H1 (cell line): Measurements from ENCODE around the gene ZNF677. TPM values are rescaled to one million over a fixed set of nuclear protein-coding genes. Genes with fewer than 3 reads are reported as not detected.
A peak's percentile ranks its signal among the peaks of the same experiment; 100 is the strongest.

Source experiments
- CTCF ChIA-PET: fragments of 300-600 bp; sonication (Branson Sonifier 250); formaldehyde crosslinking; loops from one replicate; lab custom pipeline; 2021; ENCODE audit not compliant: partially characterized antibody; lab: Charles Lee
- POLR2A ChIA-PET: fragments of 300-600 bp; sonication (Branson Sonifier 250); formaldehyde crosslinking; loops from one replicate; lab custom pipeline; 2021; ENCODE audit warnings: inconsistent platforms; ENCODE audit not compliant: partially characterized antibody; lab: Charles Lee
- DNase-seq, 2 experiments: peaks; one replicate each; pipeline versions ENCODE4 v3.0.0 to v3.0.0-alpha.2; 2010 to 2022; ENCODE audit warnings: low spot score in 2 of 2, low read depth in 1 of 2, mixed read lengths in 1 of 2
- FAIRE-seq: peaks from 2 replicates; lab custom pipeline; 2011; peaks lifted over from hg19 to GRCh38; lab: Jason Lieb, UNC
- H2AFZ ChIP-seq: 2 replicates; pipeline ENCODE4 v1.8.1; 2012; ENCODE audit warnings: low read length, inconsistent platforms
- H2AK5ac ChIP-seq: 2 replicates; pipeline ENCODE4 v1.6.1; 2013; ENCODE audit warnings: low read depth, low read length
- H2BK120ac ChIP-seq: replicated peaks from 2 replicates; pipeline ENCODE3; 2013; ENCODE audit warnings: low read depth, low read length, inconsistent platforms
- H2BK12ac ChIP-seq: 2 replicates; pipeline ENCODE4 v1.6.1; 2013; ENCODE audit warnings: low read depth, low read length
- H2BK15ac ChIP-seq: 2 replicates; pipeline ENCODE4 v1.6.1; 2013; ENCODE audit warnings: low read length
- H2BK20ac ChIP-seq: 2 replicates; pipeline ENCODE4 v1.6.1; 2013; ENCODE audit warnings: low read length
- H2BK5ac ChIP-seq: 2 replicates; pipeline ENCODE4 v1.6.1; 2013; ENCODE audit warnings: low read depth, low read length
- H3K14ac ChIP-seq: 2 replicates; pipeline ENCODE4 v1.6.1; 2013; ENCODE audit warnings: inconsistent platforms; ENCODE audit not compliant: insufficient read length
- H3K18ac ChIP-seq: 2 replicates; pipeline ENCODE4 v1.6.1; 2013; ENCODE audit warnings: low read length; ENCODE audit errors: extremely low read depth
- H3K23ac ChIP-seq: 2 replicates; pipeline ENCODE4 v1.6.1; 2013; ENCODE audit warnings: inconsistent platforms; ENCODE audit not compliant: insufficient read length
- H3K23me2 ChIP-seq: 2 replicates; pipeline ENCODE4 v1.6.1; 2013; ENCODE audit warnings: low read depth, low read length
- H3K27ac ChIP-seq: 2 replicates; pipeline ENCODE4 v1.6.1; 2011; ENCODE audit warnings: low read depth, low read length, inconsistent platforms
- H3K27me3 ChIP-seq, 4 experiments: replicated peaks in 1 of 4; 1 replicate in 1 of 4; 2 replicates in 3 of 4; pipeline versions ENCODE4 v1.6.1 to v1.8.1; 2011 to 2013; ENCODE audit warnings: low read length in 3 of 4, mild to moderate bottlenecking in 3 of 4, inconsistent platforms in 2 of 4, mixed read lengths in 2 of 4, moderate library complexity in 1 of 4; ENCODE audit not compliant: control insufficient read depth in 3 of 4, insufficient read depth in 3 of 4; ENCODE audit errors: extremely low read depth in 1 of 4
- H3K36me3 ChIP-seq, 4 experiments: 2 replicates each; pipeline versions ENCODE4 v1.6.1 to v1.8.1; 2011 to 2013; ENCODE audit warnings: mild to moderate bottlenecking in 4 of 4, low read length in 3 of 4, moderate library complexity in 2 of 4, control low read depth in 1 of 4, inconsistent platforms in 1 of 4; ENCODE audit not compliant: insufficient read depth in 4 of 4, control insufficient read depth in 2 of 4
- H3K4ac ChIP-seq: replicated peaks from 2 replicates; pipeline ENCODE3; 2013; ENCODE audit warnings: low read length, low read depth, mixed read lengths, inconsistent platforms; ENCODE audit not compliant: insufficient read length
- H3K4me1 ChIP-seq, 4 experiments: replicated peaks in 1 of 4; 1 replicate in 1 of 4; 2 replicates in 3 of 4; pipeline versions ENCODE4 v1.6.1 to v1.8.1; 2011 to 2013; ENCODE audit warnings: low read length in 3 of 4, inconsistent platforms in 2 of 4, mixed read lengths in 1 of 4; ENCODE audit not compliant: insufficient read depth in 4 of 4, control insufficient read depth in 3 of 4
- H3K4me2 ChIP-seq, 2 experiments: 2 replicates each; pipeline versions ENCODE4 v1.6.1 to v1.8.1; 2011 to 2013; ENCODE audit warnings: low read depth in 2 of 2, low read length in 2 of 2, control low read depth in 1 of 2, inconsistent platforms in 1 of 2, mild to moderate bottlenecking in 1 of 2; ENCODE audit not compliant: insufficient read depth in 1 of 2
- H3K4me3 ChIP-seq, 4 experiments: fragments of 200-600, 300-600 bp in 1 of 4; sonication (generic), shearing (Covaris generic), sonication (Bioruptor Twin) in 1 of 4; 2 replicates each; pipeline versions ENCODE4 v1.5.1 to v1.8.1; 2011 to 2016; ENCODE audit warnings: low read length in 4 of 4, low read depth in 3 of 4, control low read depth in 2 of 4, inconsistent platforms in 2 of 4, mild to moderate bottlenecking in 2 of 4, mixed read lengths in 1 of 4, moderate library complexity in 1 of 4; ENCODE audit not compliant: insufficient read depth in 2 of 4; ENCODE audit errors: extremely low read depth in 1 of 4
- H3K56ac ChIP-seq: replicated peaks from 2 replicates; pipeline ENCODE3; 2013; ENCODE audit warnings: low read depth, mild to moderate bottlenecking, mixed read lengths, low read length, inconsistent platforms; ENCODE audit not compliant: insufficient read length
- H3K79me1 ChIP-seq: 2 replicates; pipeline ENCODE4 v1.6.1; 2013; ENCODE audit warnings: low read depth, low read length, control low read depth
- H3K79me2 ChIP-seq, 2 experiments: 2 replicates each; pipeline versions ENCODE4 v1.6.1 to v1.8.1; 2012 to 2013; ENCODE audit warnings: low read length in 2 of 2, mild to moderate bottlenecking in 2 of 2, inconsistent platforms in 1 of 2; ENCODE audit not compliant: insufficient read depth in 2 of 2, control insufficient read depth in 1 of 2
- H3K9ac ChIP-seq, 4 experiments: replicated peaks in 1 of 4; 1 replicate in 1 of 4; 2 replicates in 3 of 4; pipeline versions ENCODE4 v1.6.1 to v1.8.1; 2011 to 2013; ENCODE audit warnings: low read depth in 3 of 4, low read length in 3 of 4, control low read depth in 2 of 4, mild to moderate bottlenecking in 2 of 4, moderate library complexity in 2 of 4, inconsistent platforms in 1 of 4; ENCODE audit errors: extremely low read depth in 1 of 4
- H3K9me3 ChIP-seq, 2 experiments: 2 replicates each; pipeline versions ENCODE4 v1.6.1 to v1.8.1; 2012 to 2013; ENCODE audit warnings: mild to moderate bottlenecking in 2 of 2, moderate library complexity in 2 of 2, control low read depth in 1 of 2, inconsistent platforms in 1 of 2, low read depth in 1 of 2, low read length in 1 of 2, mixed read lengths in 1 of 2; ENCODE audit not compliant: insufficient read depth in 2 of 2
- H4K20me1 ChIP-seq, 2 experiments: replicated peaks in 1 of 2; 2 replicates each; pipeline versions ENCODE3 to v1.8.1; 2011 to 2013; ENCODE audit warnings: inconsistent platforms in 2 of 2, low read length in 2 of 2, mild to moderate bottlenecking in 1 of 2; ENCODE audit not compliant: insufficient read depth in 2 of 2, control insufficient read depth in 1 of 2
- H4K5ac ChIP-seq: 2 replicates; pipeline ENCODE4 v1.6.1; 2013; ENCODE audit warnings: low read length, low read depth, mixed read lengths, inconsistent platforms; ENCODE audit not compliant: insufficient read length
- H4K8ac ChIP-seq: 2 replicates; pipeline ENCODE4 v1.8.0; 2013; ENCODE audit warnings: mild to moderate bottlenecking, moderate library complexity, low read length, inconsistent platforms; ENCODE audit not compliant: insufficient read depth; ENCODE audit errors: extremely low read depth
- H4K91ac ChIP-seq: replicated peaks from 2 replicates; pipeline ENCODE3; 2013; ENCODE audit warnings: low read length, mixed read lengths, inconsistent platforms; ENCODE audit not compliant: insufficient read length
- CBX8 ChIP-seq: fragments of 300-800, 300-1000 bp; sonication (generic); IDR thresholded peaks from 2 replicates; pipeline ENCODE4 v1.7.1; 2016; ENCODE audit warnings: low read depth, low read length, borderline replicate concordance
- CREB1 ChIP-seq: IDR thresholded peaks from 2 replicates; pipeline ENCODE4 v1.6.1; 2012; ENCODE audit warnings: inconsistent platforms
- EP300 ChIP-seq, 2 experiments: IDR thresholded peaks; 1 replicate in 1 of 2; 2 replicates in 1 of 2; pipeline ENCODE4 v1.6.1; 2011 to 2012; ENCODE audit warnings: low read depth in 2 of 2, low read length in 2 of 2, mild to moderate bottlenecking in 2 of 2, borderline replicate concordance in 1 of 2, inconsistent platforms in 1 of 2, moderate library complexity in 1 of 2
- JUND ChIP-seq: IDR thresholded peaks from 2 replicates; pipeline ENCODE4 v1.6.1; 2011; ENCODE audit warnings: mild to moderate bottlenecking, improper control_type of control experiment, low read length
- MAX ChIP-seq: IDR thresholded peaks from 2 replicates; pipeline ENCODE4 v1.6.1; 2012; ENCODE audit warnings: inconsistent platforms
- POU5F1 ChIP-seq: IDR thresholded peaks from 2 replicates; pipeline ENCODE4 v1.6.1; 2011; ENCODE audit warnings: low read depth, mild to moderate bottlenecking, low read length, moderate library complexity
- RBBP5 ChIP-seq: IDR thresholded peaks from 2 replicates; pipeline ENCODE4 v1.7.1; 2012; ENCODE audit warnings: low read depth, mild to moderate bottlenecking, inconsistent platforms, low read length, moderate library complexity, borderline replicate concordance
- SIN3A ChIP-seq, 2 experiments: IDR thresholded peaks in 1 of 2; conservative IDR thresholded peaks in 1 of 2; 2 replicates each; pipeline ENCODE4 v1.6.1; 2011 to 2012; ENCODE audit warnings: low read length in 2 of 2, improper control_type of control experiment in 1 of 2, low read depth in 1 of 2, mild to moderate bottlenecking in 1 of 2
- SP1 ChIP-seq: IDR thresholded peaks from 2 replicates; pipeline ENCODE4 v1.6.1; 2011; ENCODE audit warnings: low read depth, low read length
- TAF1 ChIP-seq: IDR thresholded peaks from 2 replicates; pipeline ENCODE4 v1.6.1; 2011; ENCODE audit warnings: mild to moderate bottlenecking, low read depth, low read length
- USF2 ChIP-seq: IDR thresholded peaks from 2 replicates; pipeline ENCODE4 v1.6.1; 2011; ENCODE audit warnings: low read length, improper control_type of control experiment
- WGBS, 2 experiments: shearing (Covaris generic) in 1 of 2; methylation state at CpG; one replicate each; pipeline versions ENCODE4 v1.1.6 to v1.1.7; 2013 to 2015; ENCODE audit warnings: low lambda C conversion rate in 2 of 2, mixed read lengths in 2 of 2, inconsistent platforms in 1 of 2, low coverage in 1 of 2, missing lambda C conversion rate in 1 of 2; ENCODE audit not compliant: insufficient replicate concordance in 2 of 2, insufficient coverage in 1 of 2, insufficient read length in 1 of 2; ENCODE audit errors: extremely low coverage in 1 of 2, missing lambda C conversion rate in 1 of 2; 5-methylcytosine and 5-hydroxymethylcytosine counted together
- polyA plus RNA-seq, 7 experiments: library from polyadenylated mRNA; depleted of rRNA in 3 of 7; stranded (reverse) in 5 of 7; unstranded in 2 of 7; fragments of >200 nt in 5 of 7; fragments of 200-250 nt in 2 of 7; gene quantifications; 1 replicate in 5 of 7; 2 replicates in 1 of 7; 4 replicates in 1 of 7; pipeline versions ENCODE4 v1.2.1 to v1.2.3, GENCODE V29; 2011 to 2013; ENCODE audit warnings: missing spikeins in 2 of 7, mixed read lengths in 2 of 7
- total RNA-seq: library from RNA; stranded (reverse); fragmentation: NEBNext Ultra II Directional; extraction: Animal tissue kit (Norgen Biotek cat#: 25700); gene quantifications from 2 replicates; pipeline ENCODE4 v1.2.1, GENCODE V29; 2021

Gene ZNF677
- total and polyA plus RNA-seq, 2 of the 8 experiments (the other 6 are each of a cell fraction or from before 2014, with no cell fraction given), result 29.6 to 37.0 TPM

- H2BK5ac ChIP-seq, result peak overlapping the region; percentile 98
- no peak overlapping the region for H4K8ac ChIP-seq
- 0 out of 2 replicates have a peak overlapping the region, but pooled peaks have one; percentile 30 for H2BK12ac ChIP-seq
- H3K14ac ChIP-seq, result no peak overlapping the region
- no peak overlapping the region; the same call in 1 of the 2 replicates for H2AK5ac ChIP-seq
- WGBS, 2 experiments, result 78% methylated on average over 7 of the region's 7 CpGs; no CpG with 5 or more reads in 1 of the 2 experiments
- H2BK15ac ChIP-seq, result no peak overlapping the region
- no peak overlapping the region for H2BK20ac ChIP-seq
- H3K9me3 ChIP-seq, result peaks cover 0 to 11% of the 10 kb centered on the region in 2 experiments; a peak in 3 of 4 replicates
- DNase-seq (no peak), FAIRE-seq (peak; percentile 71)
- H3K9ac ChIP-seq, result peak overlapping the region in 2 of 4 experiments; percentile 37 to 38; a peak in 3 of 7 replicates
- no peaks in the 10 kb centered on the region for H3K27me3 ChIP-seq
- H3K79me2 ChIP-seq, result no peaks in the 10 kb centered on the region
- H3K4me1 ChIP-seq, result no peaks in the 10 kb centered on the region
- no peak overlapping the region for H3K4ac ChIP-seq
- no peaks in the 10 kb centered on the region for H3K23me2 ChIP-seq
- H3K23ac ChIP-seq, result no peak overlapping the region
- no peak overlapping the region; a peak in 1 of 8 replicates for H3K4me3 ChIP-seq
- peak overlapping the region; percentile 62 for H4K91ac ChIP-seq
- peak overlapping the region; percentile 85 for H3K27ac ChIP-seq
- no peak overlapping the region for H4K5ac ChIP-seq
- H2AFZ ChIP-seq, result no peak overlapping the region
- ChIA-PET POLR2A (interaction anchor here (0.6 to 2.1 kb wide), 3 partner anchors 16 to 1102 kb away, joined by 3 to 5 read pairs (median 4); partner anchors contain the start of gene ZNF845), CTCF (interaction anchor here (1.1 kb wide), 1 partner anchor 10 kb away, joined by 3 read pairs; no protein-coding TSS in a partner anchor)
- H3K18ac ChIP-seq, result no peak overlapping the region
- H3K79me1 ChIP-seq, result no peaks in the 10 kb centered on the region
- H3K56ac ChIP-seq, result no peak overlapping the region
- H3K36me3 ChIP-seq, result no peaks in the 10 kb centered on the region
- H2BK120ac ChIP-seq, result no peak overlapping the region
- H3K4me2 ChIP-seq, result no peak overlapping the region
- H4K20me1 ChIP-seq, result no peaks in the 10 kb centered on the region
- TF ChIP-seq SIN3A (conservative IDR thresholded peaks at IDR 0.05 in 1 of 2, IDR thresholded peaks at IDR 0.05 in 1 of 2; ENCODE audit: low read depth in 1 of 2, low read length in 2 of 2) (no peak), CBX8 (no peak), RBBP5 (no peak), CREB1 (no peak), EP300 (IDR thresholded peaks at IDR 0.05; ENCODE audit: borderline replicate concordance in 1 of 2, low read depth in 2 of 2, low read length in 2 of 2) (peak in 1 of 2 experiments; percentile 74; a peak in 1 of 3 replicates), TAF1 (peak; percentile 57; the same call in 1 of the 2 replicates), USF2 (no peak), JUND (no peak), POU5F1 (no peak), SP1 (0 out of 2 replicates have a peak, but pooled peaks have one; percentile 38), MAX (peak; percentile 67)
Observed at GRCh38 chr19:53294786-53295441, 40.2 kb upstream of the ZNF677 start.
